OCI-LY7 (cell line): Measurements from ENCODE around the gene TMEM266. TPM values are rescaled to one million over a fixed set of nuclear protein-coding genes. Genes with fewer than 3 reads are reported as not detected.

Experiments
- BruUV-seq: library from RNA; stranded (reverse); fragments of 400-500 nt; replicated peaks from 2 replicates; lab custom pipeline; 2021; lab: Mats Ljungman, UMichigan
- CTCF ChIA-PET: fragments of 300-600 bp; sonication (Branson Sonifier 250); formaldehyde crosslinking; loops from one replicate; lab custom pipeline; 2022; ENCODE audit warnings: antibody characterized with exemption; ENCODE audit not compliant: unreplicated experiment; lab: Charles Lee
- POLR2A ChIA-PET: fragments of 300-600 bp; sonication (Branson Sonifier 250); formaldehyde crosslinking; loops from one replicate; lab custom pipeline; 2022; ENCODE audit warnings: antibody characterized with exemption; lab: Charles Lee
- DNase-seq: peaks from one replicate; pipeline ENCODE4 v3.0.0-alpha.2; 2015; ENCODE audit warnings: low spot score
- H2AFZ ChIP-seq: fragments of 200-600 bp; sonication (generic), shearing (Covaris generic); 2 replicates; pipeline ENCODE4 v1.6.1; 2014; ENCODE audit warnings: mild to moderate bottlenecking, antibody characterized with exemption, low read length, moderate library complexity
- H3K27ac ChIP-seq: fragments of 200-600 bp; sonication (generic); 2 replicates; pipeline ENCODE4 v1.5.1; 2014; ENCODE audit warnings: mixed run types, low read depth, mild to moderate bottlenecking, moderate library complexity, low read length, inconsistent platforms; ENCODE audit not compliant: poor library complexity, severe bottlenecking
- H3K36me3 ChIP-seq: fragments of 200-600 bp; sonication (generic); 2 replicates; pipeline ENCODE4 v1.6.1; 2014; ENCODE audit warnings: mild to moderate bottlenecking, antibody characterized with exemption, low read length, moderate library complexity, mixed read lengths; ENCODE audit not compliant: insufficient read depth
- H3K4me1 ChIP-seq: fragments of 200-600 bp; sonication (generic); 2 replicates; pipeline ENCODE4 v1.5.1; 2014; ENCODE audit warnings: mild to moderate bottlenecking, low read length; ENCODE audit not compliant: insufficient read depth, poor library complexity, severe bottlenecking
- H3K4me2 ChIP-seq: fragments of 200-600 bp; sonication (generic); 2 replicates; pipeline ENCODE4 v1.6.1; 2014; ENCODE audit warnings: mild to moderate bottlenecking, low read length
- H3K4me3 ChIP-seq: fragments of 200-600 bp; sonication (generic); 2 replicates; pipeline ENCODE4 v1.5.1; 2014; ENCODE audit warnings: mild to moderate bottlenecking, low read depth, low read length; ENCODE audit not compliant: poor library complexity, severe bottlenecking
- H3K79me2 ChIP-seq: fragments of 200-600 bp; sonication (generic); 2 replicates; pipeline ENCODE4 v1.6.1; 2016; ENCODE audit warnings: low read depth, mild to moderate bottlenecking, low read length, moderate library complexity, mixed read lengths; ENCODE audit not compliant: insufficient read depth
- H3K9me2 ChIP-seq: fragments of 200-600 bp; sonication (generic); 2 replicates; pipeline ENCODE4 v1.6.1; 2016; ENCODE audit warnings: mild to moderate bottlenecking, low read length, mixed read lengths; ENCODE audit not compliant: insufficient read depth
- H3K9me3 ChIP-seq: fragments of 200-600 bp; sonication (generic); 2 replicates; pipeline ENCODE4 v1.6.1; 2014; ENCODE audit warnings: mild to moderate bottlenecking, mixed run types, low read length, mixed read lengths
- H4K20me1 ChIP-seq: fragments of 200-600 bp; sonication (generic); 2 replicates; pipeline ENCODE4 v1.6.1; 2014; ENCODE audit warnings: mild to moderate bottlenecking, antibody characterized with exemption, low read length, moderate library complexity, mixed read lengths; ENCODE audit not compliant: insufficient read depth
- EZH2phosphoT487 ChIP-seq: fragments of 200-600 bp; sonication (generic); IDR thresholded peaks from 2 replicates; pipeline ENCODE4 v1.6.1; 2018; ENCODE audit warnings: low read depth, borderline replicate concordance, mild to moderate bottlenecking, mixed run types, antibody characterized with exemption, low read length, moderate library complexity, mixed read lengths
- intact Hi-C: fragments of 100-400 bp; cut with micrococcal nuclease; formaldehyde crosslinking; loops from one replicate; pipeline ENCODE4 v1.10.0; 2022; ENCODE audit not compliant: unreplicated experiment
- total RNA-seq, 2 experiments: library from RNA; depleted of rRNA in 1 of 2; stranded (reverse); fragments of >200 nt in 1 of 2; shearing (Covaris generic) in 1 of 2; gene quantifications; 2 replicates each; pipeline ENCODE4 v1.2.3, GENCODE V29; 2014 to 2022
- TF ChIP-seq, protein P1 (sequence below): fragments of 200-600 bp; sonication (generic); conservative IDR thresholded peaks from 2 replicates; pipeline ENCODE4 v1.5.1; 2014; ENCODE audit warnings: mild to moderate bottlenecking, antibody characterized with exemption, low read length, moderate library complexity, mixed read lengths

Gene TMEM266
- total RNA-seq, 2 experiments from 2014 or later, result not detected

DNA sequence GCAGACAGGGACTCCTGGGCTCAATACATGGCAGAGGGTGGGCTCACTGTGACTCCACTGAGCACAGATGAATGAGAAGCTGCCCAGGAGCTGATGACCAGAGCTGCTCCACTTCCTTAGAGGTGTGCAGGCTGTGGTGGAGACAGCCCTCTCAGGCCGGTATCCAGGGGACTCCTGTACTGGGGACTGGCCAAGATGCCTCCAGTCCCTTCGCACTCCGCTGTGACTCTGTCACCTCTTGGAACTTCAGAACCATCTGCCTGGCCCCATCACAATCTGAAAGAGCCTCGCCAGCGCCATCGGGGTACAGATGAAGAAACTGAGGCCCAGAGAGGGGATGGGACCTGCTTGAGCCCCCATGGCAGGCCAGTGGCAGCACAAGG lies 140.3 kb downstream of the TMEM266 start:
- H3K36me3 ChIP-seq, result no peaks in the 10 kb centered on the region
- DNase-seq, result no peak
- no peak overlapping the region for H3K4me3 ChIP-seq
- H3K27ac ChIP-seq, result no peak overlapping the region
- no peaks in the 10 kb centered on the region for H4K20me1 ChIP-seq
- no peak overlapping the region for H2AFZ ChIP-seq
- TF ChIP-seq, protein P1, sequence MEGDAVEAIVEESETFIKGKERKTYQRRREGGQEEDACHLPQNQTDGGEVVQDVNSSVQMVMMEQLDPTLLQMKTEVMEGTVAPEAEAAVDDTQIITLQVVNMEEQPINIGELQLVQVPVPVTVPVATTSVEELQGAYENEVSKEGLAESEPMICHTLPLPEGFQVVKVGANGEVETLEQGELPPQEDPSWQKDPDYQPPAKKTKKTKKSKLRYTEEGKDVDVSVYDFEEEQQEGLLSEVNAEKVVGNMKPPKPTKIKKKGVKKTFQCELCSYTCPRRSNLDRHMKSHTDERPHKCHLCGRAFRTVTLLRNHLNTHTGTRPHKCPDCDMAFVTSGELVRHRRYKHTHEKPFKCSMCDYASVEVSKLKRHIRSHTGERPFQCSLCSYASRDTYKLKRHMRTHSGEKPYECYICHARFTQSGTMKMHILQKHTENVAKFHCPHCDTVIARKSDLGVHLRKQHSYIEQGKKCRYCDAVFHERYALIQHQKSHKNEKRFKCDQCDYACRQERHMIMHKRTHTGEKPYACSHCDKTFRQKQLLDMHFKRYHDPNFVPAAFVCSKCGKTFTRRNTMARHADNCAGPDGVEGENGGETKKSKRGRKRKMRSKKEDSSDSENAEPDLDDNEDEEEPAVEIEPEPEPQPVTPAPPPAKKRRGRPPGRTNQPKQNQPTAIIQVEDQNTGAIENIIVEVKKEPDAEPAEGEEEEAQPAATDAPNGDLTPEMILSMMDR, result no peak
- no peak for TF ChIP-seq EZH2phosphoT487
- H3K79me2 ChIP-seq, result no peaks in the 10 kb centered on the region
- no TSS peak for BruUV-seq
- ChIA-PET POLR2A (interaction anchor here (0.5 to 0.6 kb wide), 3 partner anchors 11 to 1904 kb away, joined by 3 to 5 read pairs (median 3); no protein-coding TSS in a partner anchor), CTCF (no interaction called here)
- no peaks in the 10 kb centered on the region for H3K9me2 ChIP-seq
- H3K4me1 ChIP-seq, result peaks cover 15% of the 10 kb centered on the region
- no peaks in the 10 kb centered on the region for H3K9me3 ChIP-seq
- H3K4me2 ChIP-seq, result no peak overlapping the region
- intact Hi-C loops, result no loop called here

DNA sequence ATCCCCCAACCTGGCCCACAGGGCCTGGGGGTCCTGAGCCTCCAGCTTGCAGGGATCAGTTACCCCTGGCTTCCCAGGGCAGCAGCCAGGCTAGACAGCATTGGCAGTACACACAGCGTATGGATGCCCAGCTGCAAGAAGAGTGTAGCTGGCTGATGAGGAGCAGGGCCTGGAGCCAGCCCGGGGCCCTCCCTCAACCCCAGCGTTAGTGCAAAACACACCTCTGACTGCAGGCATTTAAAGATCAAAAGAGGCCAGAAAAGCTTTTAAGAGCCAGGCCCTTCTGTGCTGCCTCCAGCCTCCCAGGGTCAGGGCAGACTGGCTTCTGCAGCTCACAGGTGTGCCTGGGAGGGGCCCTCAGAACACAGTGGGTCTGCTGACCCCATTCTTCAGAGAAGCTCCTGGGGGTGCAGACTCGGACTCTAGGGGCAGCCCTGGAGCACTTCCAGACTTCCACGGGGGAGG lies 140.9 kb downstream of the TMEM266 start:
- intact Hi-C loops, result no loop called here
- no peaks in the 10 kb centered on the region for H3K36me3 ChIP-seq
- H3K4me2 ChIP-seq, result no peak overlapping the region
- DNase-seq, result no peak
- POLR2A ChIA-PET, result interaction anchor here (0.5 to 0.6 kb wide), 2 partner anchors 10 to 671 kb away, joined by 3 to 5 read pairs; no protein-coding TSS in a partner anchor
- H3K4me1 ChIP-seq, result peaks cover 15% of the 10 kb centered on the region
- H3K4me3 ChIP-seq, result no peak overlapping the region
- H3K9me3 ChIP-seq, result no peaks in the 10 kb centered on the region
- H4K20me1 ChIP-seq, result no peaks in the 10 kb centered on the region
- no peak overlapping the region for H3K27ac ChIP-seq
- no peaks in the 10 kb centered on the region for H3K79me2 ChIP-seq
- TF ChIP-seq EZH2phosphoT487, result no peak
- TF ChIP-seq, protein P1, result no peak
- no TSS peak for BruUV-seq
- no peak overlapping the region for H2AFZ ChIP-seq
- CTCF ChIA-PET, result no interaction called here
- H3K9me2 ChIP-seq, result no peaks in the 10 kb centered on the region

DNA sequence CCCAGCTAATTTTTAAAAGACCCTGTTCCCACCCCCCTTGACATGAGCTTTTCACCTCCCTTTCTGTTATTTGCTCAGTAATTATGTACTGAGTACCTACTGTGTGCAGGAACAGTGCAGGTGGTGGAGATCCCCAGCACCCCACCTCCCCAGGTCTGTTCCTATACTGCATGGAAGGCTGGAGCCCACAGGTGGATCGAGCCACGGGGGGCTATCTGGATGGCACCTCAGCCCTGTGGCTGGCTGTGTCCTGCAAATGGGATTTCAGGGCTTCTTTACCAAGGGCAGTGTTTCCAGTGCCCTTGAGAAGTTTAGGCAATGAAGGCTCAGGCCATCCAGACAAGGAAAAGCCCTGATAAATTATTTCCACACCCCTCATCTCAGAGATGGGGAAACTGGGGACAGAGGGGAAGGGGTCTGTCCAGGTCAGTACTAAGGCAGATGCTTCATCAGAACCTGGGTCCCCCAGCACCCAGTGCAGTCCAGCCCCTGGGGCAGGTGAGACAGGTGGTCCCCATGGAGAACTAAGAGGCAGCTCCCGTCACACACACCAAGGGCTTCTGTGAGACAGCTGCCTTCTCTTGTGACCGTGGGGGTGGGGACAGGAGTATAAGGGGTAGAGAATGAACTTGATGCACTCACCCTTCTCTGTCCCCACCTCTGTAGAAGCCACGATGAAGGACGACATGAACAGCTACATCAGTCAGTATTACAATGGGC lies 141.9 kb downstream of the TMEM266 start:
- Histone ChIP-seq H3K4me2 (no peak overlapping the region), H2AFZ (no peak overlapping the region), H4K20me1 (no peaks in the 10 kb centered on the region), H3K27ac (no peak overlapping the region), H3K9me3 (no peaks in the 10 kb centered on the region), H3K9me2 (no peaks in the 10 kb centered on the region), H3K4me1 (peaks cover 9% of the 10 kb centered on the region), H3K36me3 (peaks cover 4% of the 10 kb centered on the region; the same call in 1 of the 2 replicates), H3K4me3 (no peak overlapping the region), H3K79me2 (no peaks in the 10 kb centered on the region)
- no peak for DNase-seq
- intact Hi-C loops, result no loop called here
- TF ChIP-seq, protein P1, result no peak
- TF ChIP-seq EZH2phosphoT487, result no peak
- ChIA-PET POLR2A (no interaction called here), CTCF (no interaction called here)
- no TSS peak for BruUV-seq
